K562 (cell line): Measurements from ENCODE around the gene STYXL1.

Source experiments
- CCNT2 ChIP-seq: IDR thresholded peaks from 2 replicates; pipeline ENCODE4 v1.6.1; 2011; ENCODE audit warnings: borderline replicate concordance, low read depth, mild to moderate bottlenecking, moderate library complexity, mixed read lengths, low read length; ENCODE audit not compliant: insufficient read length; ENCODE audit errors: extremely low read depth
- ELF4 ChIP-seq: fragments of 450-650 bp; formaldehyde crosslinking; IDR thresholded peaks from 2 replicates; pipeline ENCODE4 v1.4.0; 2022; ENCODE audit warnings: missing genetic modification characterization
- EP300 ChIP-seq: IDR thresholded peaks from 2 replicates; pipeline ENCODE4 v1.6.1; 2012; ENCODE audit warnings: low read length, improper control_type of control experiment
- HCFC1 ChIP-seq: IDR thresholded peaks from 2 replicates; pipeline ENCODE4 v1.6.1; 2012; ENCODE audit warnings: low read depth, low read length, improper control_type of control experiment
- HLTF ChIP-seq: fragments of 450-650 bp; IDR thresholded peaks from 2 replicates; pipeline ENCODE4 v1.6.1; 2016
- NCOA2 ChIP-seq, 2 experiments: fragments of 450-650 bp; IDR thresholded peaks; 2 replicates each; pipeline ENCODE4 v1.6.1; 2018; ENCODE audit warnings: mild to moderate bottlenecking in 2 of 2, moderate library complexity in 1 of 2; ENCODE audit not compliant: partially characterized antibody in 2 of 2
- POLR2AphosphoS5 ChIP-seq: IDR thresholded peaks from 2 replicates; pipeline ENCODE4 v1.6.1; 2011; ENCODE audit warnings: mild to moderate bottlenecking, low read depth, low read length, moderate library complexity; ENCODE audit not compliant: control insufficient read depth, insufficient read depth

GRCh38 chr7:75998038-75998437 is 49.8 kb downstream of the STYXL1 start:
- no peak for TF ChIP-seq CCNT2
- no peak for TF ChIP-seq NCOA2 (IDR thresholded peaks at IDR 0.05; ENCODE audit: partially characterized antibody in 2 of 2)
- no peak for TF ChIP-seq HCFC1
- no peak for TF ChIP-seq ELF4
- no peak for TF ChIP-seq EP300
- TF ChIP-seq POLR2AphosphoS5 = no peak
- TF ChIP-seq HLTF = no peak
